C4-2B (cell line): ENCODE measurements around the gene TGFB1.

Source experiments
- ZFX ChIP-seq: fragments of 450-650 bp; IDR thresholded peaks from 2 replicates; pipeline ENCODE4 v1.6.1; 2017
- TF ChIP-seq, protein P1 (sequence below): fragments of 450-650 bp; conservative IDR thresholded peaks from 2 replicates; pipeline ENCODE4 v1.5.1; 2017; ENCODE audit warnings: mild to moderate bottlenecking

DNA sequence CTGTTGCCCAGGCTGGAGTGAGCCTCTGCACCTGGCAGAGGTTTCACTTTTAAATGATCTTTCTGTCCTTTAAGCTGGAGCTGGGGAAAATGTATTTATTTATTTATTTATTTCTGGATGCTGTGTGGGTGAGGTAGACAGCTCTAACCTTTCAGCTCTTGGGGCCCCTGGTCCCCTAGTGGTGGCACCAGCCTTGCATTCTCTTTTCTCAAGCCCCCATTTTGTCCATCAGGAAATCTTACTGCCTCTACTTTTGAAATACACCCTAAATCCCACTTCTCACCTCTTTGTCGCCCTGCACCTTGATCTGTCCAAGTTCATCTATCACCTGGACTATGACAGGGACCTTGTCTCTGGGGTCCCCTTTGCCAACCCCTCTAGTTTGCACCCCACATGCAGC lies 12.4 kb upstream of the TGFB1 start:
- TF ChIP-seq, protein P1, sequence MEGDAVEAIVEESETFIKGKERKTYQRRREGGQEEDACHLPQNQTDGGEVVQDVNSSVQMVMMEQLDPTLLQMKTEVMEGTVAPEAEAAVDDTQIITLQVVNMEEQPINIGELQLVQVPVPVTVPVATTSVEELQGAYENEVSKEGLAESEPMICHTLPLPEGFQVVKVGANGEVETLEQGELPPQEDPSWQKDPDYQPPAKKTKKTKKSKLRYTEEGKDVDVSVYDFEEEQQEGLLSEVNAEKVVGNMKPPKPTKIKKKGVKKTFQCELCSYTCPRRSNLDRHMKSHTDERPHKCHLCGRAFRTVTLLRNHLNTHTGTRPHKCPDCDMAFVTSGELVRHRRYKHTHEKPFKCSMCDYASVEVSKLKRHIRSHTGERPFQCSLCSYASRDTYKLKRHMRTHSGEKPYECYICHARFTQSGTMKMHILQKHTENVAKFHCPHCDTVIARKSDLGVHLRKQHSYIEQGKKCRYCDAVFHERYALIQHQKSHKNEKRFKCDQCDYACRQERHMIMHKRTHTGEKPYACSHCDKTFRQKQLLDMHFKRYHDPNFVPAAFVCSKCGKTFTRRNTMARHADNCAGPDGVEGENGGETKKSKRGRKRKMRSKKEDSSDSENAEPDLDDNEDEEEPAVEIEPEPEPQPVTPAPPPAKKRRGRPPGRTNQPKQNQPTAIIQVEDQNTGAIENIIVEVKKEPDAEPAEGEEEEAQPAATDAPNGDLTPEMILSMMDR, result no peak
- TF ChIP-seq ZFX, result no peak
